GM19468 (cell line): ENCODE results near the gene EEF1G.

Experiments
- ATAC-seq: cut with Tn5 transposase; IDR thresholded peaks from one replicate; pipeline ENCODE4 v1.9.1; 2021; ENCODE audit warnings: mild to moderate bottlenecking, moderate library complexity, moderate number of reproducible peaks; ENCODE audit not compliant: unreplicated experiment; ENCODE audit errors: extremely low read depth

Gene EEF1G

GRCh38 chr11:62543680-62544444 lies 29.8 kb downstream of the EEF1G start:
- ATAC-seq, result no peak

GRCh38 chr11:62542750-62543567 lies 30.7 kb downstream of the EEF1G start:
- ATAC-seq, result no peak

- no peak for ATAC-seq
Measured at GRCh38 chr11:62542111-62542745, 31.5 kb downstream of the EEF1G start.

GRCh38 chr11:62540804-62541701 lies 32.6 kb downstream of the EEF1G start:
- ATAC-seq, result no peak

GRCh38 chr11:62539238-62539925 lies 34.3 kb downstream of the EEF1G start:
- no peak for ATAC-seq

- no peak for ATAC-seq
Measured at GRCh38 chr11:62538470-62539237, 35.0 kb downstream of the EEF1G start.

GRCh38 chr11:62536301-62536957 lies 37.3 kb downstream of the EEF1G start:
- ATAC-seq, result no peak

- ATAC-seq, result no peak
Measured at GRCh38 chr11:62535802-62536201, 37.9 kb downstream of the EEF1G start.

- ATAC-seq, result no peak
Measured at GRCh38 chr11:62534779-62535545, 38.7 kb downstream of the EEF1G start.

- ATAC-seq, result no peak
Measured at GRCh38 chr11:62532096-62532495, 41.6 kb downstream of the EEF1G start.

- ATAC-seq, result no peak
Measured at GRCh38 chr11:62516736-62517371, 56.8 kb downstream of the EEF1G start.

- no peak for ATAC-seq
Measured at GRCh38 chr11:62514151-62514550, 59.5 kb downstream of the EEF1G start.

GRCh38 chr11:62513626-62514025 lies 60.1 kb downstream of the EEF1G start:
- no peak for ATAC-seq

- ATAC-seq, result no peak
Measured at GRCh38 chr11:62512961-62513360, 60.7 kb downstream of the EEF1G start.
